Dendritic cell treated with granulocyte-macrophage colony-stimulating factor and Interleukin-4, amounts not matched to agents 40 ng/mL and 50 ng/mL, for 4 days (primary cell): ENCODE measurements around the gene ETNPPL.
"Not testable (repeated sequence)": the region's sequence is repeated elsewhere in the genome, so short reads cannot be mapped to it uniquely, and the experiment has no call there.

Experiments
- H3K27ac Mint-ChIP-seq: one replicate; pipeline ENCODE4 v1.8.0; 2022; ENCODE audit warnings: mild to moderate bottlenecking, mixed read lengths
- H3K27me3 Mint-ChIP-seq: one replicate; pipeline ENCODE4 v1.8.0; 2022; ENCODE audit warnings: mild to moderate bottlenecking, mixed read lengths
- H3K36me3 Mint-ChIP-seq: one replicate; pipeline ENCODE4 v1.8.0; 2022; ENCODE audit warnings: low read depth, mixed read lengths
- H3K4me1 Mint-ChIP-seq: one replicate; pipeline ENCODE4 v1.8.0; 2022; ENCODE audit warnings: low read depth, mixed read lengths
- H3K4me3 Mint-ChIP-seq: one replicate; pipeline ENCODE4 v1.8.0; 2022; ENCODE audit warnings: mild to moderate bottlenecking, moderate library complexity, mixed read lengths
- H3K9me3 Mint-ChIP-seq: one replicate; pipeline ENCODE4 v1.8.0; 2022; ENCODE audit warnings: mixed read lengths
- intact Hi-C: fragments of 100-400 bp; cut with micrococcal nuclease; formaldehyde crosslinking; loops from one replicate; pipeline ENCODE4 v1.15.0; 2022

Gene ETNPPL

GRCh38 chr4:108742451-108743420 lies 20.1 kb downstream of the ETNPPL start:
- H3K9me3 Mint-ChIP-seq = no peaks in the 10 kb centered on the region
- no peak overlapping the region for H3K27ac Mint-ChIP-seq
- no peak overlapping the region for H3K4me3 Mint-ChIP-seq
- no peaks in the 10 kb centered on the region for H3K36me3 Mint-ChIP-seq
- H3K27me3 Mint-ChIP-seq = peaks cover 3% of the 10 kb centered on the region
- no peaks in the 10 kb centered on the region for H3K4me1 Mint-ChIP-seq
- intact Hi-C loops = no loop called here

GRCh38 chr4:108738003-108738706 lies 24.7 kb downstream of the ETNPPL start:
- Mint-ChIP-seq H3K36me3 (no peaks in the 10 kb centered on the region), H3K4me1 (no peaks in the 10 kb centered on the region), H3K4me3 (no peak overlapping the region), H3K27me3 (peaks cover 3% of the 10 kb centered on the region), H3K9me3 (no peaks in the 10 kb centered on the region), H3K27ac (no peak overlapping the region)
- intact Hi-C loops = no loop called here

GRCh38 chr4:108731006-108731405 lies 31.8 kb downstream of the ETNPPL start:
- Mint-ChIP-seq H3K36me3 (no peaks in the 10 kb centered on the region), H3K27me3 (no peaks in the 10 kb centered on the region), H3K4me3 (no peak overlapping the region), H3K9me3 (peaks cover 11% of the 10 kb centered on the region), H3K27ac (no peak overlapping the region), H3K4me1 (no peaks in the 10 kb centered on the region)
- intact Hi-C loops = no loop called here

- Mint-ChIP-seq H3K27me3 (no peaks in the 10 kb centered on the region), H3K36me3 (no peaks in the 10 kb centered on the region), H3K9me3 (peaks cover 12% of the 10 kb centered on the region), H3K4me3 (no peak overlapping the region), H3K4me1 (no peaks in the 10 kb centered on the region), H3K27ac (no peak overlapping the region)
- intact Hi-C loops = no loop called here
These were observed 32.3 kb downstream of the ETNPPL start for GRCh38 chr4:108730579-108730978.

- Mint-ChIP-seq H3K27ac (no peak overlapping the region), H3K4me3 (no peak overlapping the region), H3K36me3 (no peaks in the 10 kb centered on the region), H3K4me1 (no peaks in the 10 kb centered on the region), H3K9me3 (peaks cover 17% of the 10 kb centered on the region), H3K27me3 (no peaks in the 10 kb centered on the region)
- intact Hi-C loops = no loop called here
These were observed 33.1 kb downstream of the ETNPPL start for GRCh38 chr4:108729731-108730130.

- peaks cover 2% of the 10 kb centered on the region for H3K27me3 Mint-ChIP-seq
- no peak overlapping the region for H3K4me3 Mint-ChIP-seq
- H3K9me3 Mint-ChIP-seq = peaks cover 17% of the 10 kb centered on the region
- intact Hi-C loops = no loop called here
- H3K4me1 Mint-ChIP-seq = no peaks in the 10 kb centered on the region
- H3K36me3 Mint-ChIP-seq = no peaks in the 10 kb centered on the region
- H3K27ac Mint-ChIP-seq = no peak overlapping the region
These were observed 37.4 kb downstream of the ETNPPL start for GRCh38 chr4:108725457-108725856.

GRCh38 chr4:108717386-108717785 lies 45.5 kb downstream of the ETNPPL start:
- H3K27me3 Mint-ChIP-seq = peaks cover 1% of the 10 kb centered on the region
- no peak overlapping the region for H3K27ac Mint-ChIP-seq
- H3K36me3 Mint-ChIP-seq = no peaks in the 10 kb centered on the region
- H3K9me3 Mint-ChIP-seq = no peaks in the 10 kb centered on the region
- H3K4me3 Mint-ChIP-seq = no peak overlapping the region
- intact Hi-C loops = no loop called here
- no peaks in the 10 kb centered on the region for H3K4me1 Mint-ChIP-seq

GRCh38 chr4:108716340-108716739 lies 46.5 kb downstream of the ETNPPL start:
- peaks cover 1% of the 10 kb centered on the region for H3K27me3 Mint-ChIP-seq
- H3K4me3 Mint-ChIP-seq = no peak overlapping the region
- H3K27ac Mint-ChIP-seq = no peak overlapping the region
- H3K9me3 Mint-ChIP-seq = no peaks in the 10 kb centered on the region
- intact Hi-C loops = no loop called here
- H3K4me1 Mint-ChIP-seq = no peaks in the 10 kb centered on the region
- H3K36me3 Mint-ChIP-seq = no peaks in the 10 kb centered on the region

GRCh38 chr4:108714880-108715279 lies 48.0 kb downstream of the ETNPPL start:
- Mint-ChIP-seq H3K27ac (no peak overlapping the region), H3K4me3 (no peak overlapping the region), H3K27me3 (peaks cover 4% of the 10 kb centered on the region), H3K9me3 (no peaks in the 10 kb centered on the region), H3K4me1 (no peaks in the 10 kb centered on the region), H3K36me3 (no peaks in the 10 kb centered on the region)
- intact Hi-C loops = no loop called here

GRCh38 chr4:108710578-108710977 lies 52.3 kb downstream of the ETNPPL start:
- H3K36me3 Mint-ChIP-seq, H3K4me1 Mint-ChIP-seq, H3K9me3 Mint-ChIP-seq, H3K27ac Mint-ChIP-seq, H3K4me3 Mint-ChIP-seq, H3K27me3 Mint-ChIP-seq, intact Hi-C loops: not testable (repeated sequence)

GRCh38 chr4:108709722-108710121 lies 53.1 kb downstream of the ETNPPL start:
- Mint-ChIP-seq H3K36me3 (no peaks in the 10 kb centered on the region), H3K4me1 (no peaks in the 10 kb centered on the region), H3K9me3 (no peaks in the 10 kb centered on the region), H3K27ac (no peak overlapping the region), H3K27me3 (peaks cover 6% of the 10 kb centered on the region), H3K4me3 (no peak overlapping the region)
- intact Hi-C loops = no loop called here

GRCh38 chr4:108709234-108709633 lies 53.6 kb downstream of the ETNPPL start:
- Mint-ChIP-seq H3K27ac (no peak overlapping the region), H3K27me3 (peaks cover 7% of the 10 kb centered on the region), H3K4me1 (no peaks in the 10 kb centered on the region)

GRCh38 chr4:108706289-108706688 lies 56.6 kb downstream of the ETNPPL start:
- Mint-ChIP-seq H3K27ac (no peak overlapping the region), H3K4me1 (no peaks in the 10 kb centered on the region), H3K27me3 (peaks cover 20% of the 10 kb centered on the region), H3K36me3 (no peaks in the 10 kb centered on the region), H3K4me3 (no peak overlapping the region), H3K9me3 (no peaks in the 10 kb centered on the region)
- intact Hi-C loops = no loop called here

More at GRCh38 chr4:108709234-108709633, 53.6 kb downstream of the ETNPPL start:
- intact Hi-C loops = no loop called here
- H3K4me3 Mint-ChIP-seq = no peak overlapping the region
- H3K36me3 Mint-ChIP-seq = no peaks in the 10 kb centered on the region
- no peaks in the 10 kb centered on the region for H3K9me3 Mint-ChIP-seq

- Mint-ChIP-seq H3K4me3 (no peak overlapping the region), H3K9me3 (no peaks in the 10 kb centered on the region), H3K27me3 (peaks cover 22% of the 10 kb centered on the region), H3K36me3 (no peaks in the 10 kb centered on the region), H3K4me1 (no peaks in the 10 kb centered on the region), H3K27ac (no peak overlapping the region)
- intact Hi-C loops = no loop called here
These were observed 58.9 kb downstream of the ETNPPL start for GRCh38 chr4:108703966-108704365.
